GM23338 (cell line): Measurements from ENCODE around the gene XPR1. TPM values are rescaled to one million over a fixed set of nuclear protein-coding genes. Genes with fewer than 3 reads are reported as not detected.

ENCODE experiments used
- ATAC-seq: fragments of 200-7000 bp; cut with Tn5 transposase; 3 replicates; pipeline ENCODE4 v1.9.1; 2020
- DNase-seq: peaks from one replicate; pipeline ENCODE4 v3.0.0-alpha.2; 2015; ENCODE audit warnings: low spot score
- H2AFZ ChIP-seq: fragments of 200-600 bp; sonication (generic); 2 replicates; pipeline ENCODE4 v1.8.0; 2016; ENCODE audit warnings: antibody characterized with exemption, mild to moderate bottlenecking, moderate library complexity
- H3F3A ChIP-seq: fragments of 200-600 bp; sonication (generic); replicated peaks from 2 replicates; pipeline ENCODE4 v1.8.0; 2017; ENCODE audit warnings: antibody characterized with exemption, mixed run types, low read depth
- H3K27ac ChIP-seq: fragments of 200-600 bp; sonication (generic); 2 replicates; pipeline ENCODE4 v1.6.1; 2016; ENCODE audit warnings: low read depth
- H3K27me3 ChIP-seq: fragments of 200-600 bp; sonication (generic); 2 replicates; pipeline ENCODE4 v1.8.0; 2016; ENCODE audit warnings: mild to moderate bottlenecking, mixed run types, moderate library complexity; ENCODE audit not compliant: insufficient read depth
- H3K36me3 ChIP-seq: fragments of 200-600 bp; sonication (generic); 2 replicates; pipeline ENCODE4 v1.8.0; 2016; ENCODE audit warnings: mild to moderate bottlenecking; ENCODE audit not compliant: insufficient read depth
- H3K4me1 ChIP-seq: fragments of 200-600 bp; sonication (generic); 2 replicates; pipeline ENCODE4 v1.8.0; 2016; ENCODE audit warnings: mild to moderate bottlenecking, moderate library complexity; ENCODE audit not compliant: insufficient read depth
- H3K4me2 ChIP-seq: fragments of 200-600 bp; sonication (generic); 2 replicates; pipeline ENCODE4 v1.7.1; 2017; ENCODE audit warnings: mixed run types
- H3K4me3 ChIP-seq: fragments of 200-600 bp; sonication (generic); 2 replicates; pipeline ENCODE4 v1.6.1; 2016; ENCODE audit warnings: mixed run types
- H3K79me2 ChIP-seq: fragments of 200-600 bp; sonication (generic); replicated peaks from 2 replicates; pipeline ENCODE4 v1.8.0; 2017; ENCODE audit warnings: mild to moderate bottlenecking; ENCODE audit not compliant: insufficient read depth
- H3K9me2 ChIP-seq: fragments of 200-600 bp; sonication (generic); 2 replicates; pipeline ENCODE4 v1.8.0; 2017; ENCODE audit not compliant: insufficient read depth
- H4K20me1 ChIP-seq: fragments of 200-600 bp; sonication (generic); replicated peaks from 2 replicates; pipeline ENCODE4 v1.8.0; 2017; ENCODE audit warnings: mild to moderate bottlenecking; ENCODE audit not compliant: insufficient read depth
- H3K27ac Mint-ChIP-seq: 2 replicates; pipeline ENCODE4 v1.8.0; 2020; ENCODE audit warnings: inconsistent platforms, mild to moderate bottlenecking, moderate library complexity, mixed read lengths
- H3K27me3 Mint-ChIP-seq: 3 replicates; pipeline ENCODE4 v1.8.0; 2022; ENCODE audit warnings: low read depth, mild to moderate bottlenecking, moderate library complexity, mixed read lengths, inconsistent platforms; ENCODE audit not compliant: insufficient read depth, poor library complexity
- H3K36me3 Mint-ChIP-seq: 3 replicates; pipeline ENCODE4 v1.8.0; 2021; ENCODE audit warnings: low read depth, mild to moderate bottlenecking, inconsistent platforms, moderate library complexity, mixed read lengths
- H3K4me1 Mint-ChIP-seq: 3 replicates; pipeline ENCODE4 v1.8.0; 2020; ENCODE audit warnings: mild to moderate bottlenecking, inconsistent platforms, mixed read lengths
- H3K4me3 Mint-ChIP-seq: 3 replicates; pipeline ENCODE4 v1.8.0; 2021; ENCODE audit warnings: moderate library complexity, mild to moderate bottlenecking, inconsistent platforms, mixed read lengths
- H3K9me3 Mint-ChIP-seq: 3 replicates; pipeline ENCODE4 v1.8.0; 2020; ENCODE audit warnings: moderate library complexity, mild to moderate bottlenecking, inconsistent platforms, mixed read lengths
- EZH2 ChIP-seq: fragments of 200-600 bp; sonication (generic); IDR thresholded peaks from one replicate; pipeline ENCODE4 v1.8.0; 2017; ENCODE audit warnings: antibody characterized with exemption, mild to moderate bottlenecking, low read depth; ENCODE audit not compliant: unreplicated experiment
- JUNB ChIP-seq: IDR thresholded peaks from one replicate; pipeline ENCODE4 v1.6.1; 2016; ENCODE audit warnings: antibody characterized with exemption; ENCODE audit not compliant: unreplicated experiment
- STAT1 ChIP-seq: IDR thresholded peaks from one replicate; pipeline ENCODE4 v1.6.1; 2016; ENCODE audit warnings: antibody characterized with exemption; ENCODE audit not compliant: unreplicated experiment
- polyA plus RNA-seq: library from polyadenylated mRNA; unstranded; fragments of >200 nt; fragmentation: Nextera tagmentation; extraction: Ambion mirVana; gene quantifications from 2 replicates; pipeline ENCODE4 v1.2.1, GENCODE V29; 2016
- total RNA-seq: library from RNA; depleted of rRNA; stranded (reverse); fragments of >200 nt; shearing (Covaris generic); gene quantifications from 2 replicates; pipeline ENCODE4 v1.2.3, GENCODE V29; 2014
- TF ChIP-seq, protein P1 (sequence below): fragments of 250-450 bp; sonication (Bioruptor Pico); IDR thresholded peaks from 2 replicates; pipeline ENCODE4 v1.5.0; 2020; ENCODE audit warnings: mild to moderate bottlenecking, moderate library complexity
- TF ChIP-seq, protein P2 (sequence below), 2 experiments: fragments of 200-600 bp in 1 of 2; sonication (generic) in 1 of 2; conservative IDR thresholded peaks; 2 replicates each; pipeline versions ENCODE4 v1.5.1 to v1.6.1; 2016 to 2017; ENCODE audit warnings: antibody characterized with exemption in 2 of 2, low read depth in 2 of 2, mild to moderate bottlenecking in 2 of 2, moderate library complexity in 1 of 2

XPR1 gene
- total and polyA plus RNA-seq, 2 experiments from 2014 or later = 9.3 to 38.1 TPM

DNA sequence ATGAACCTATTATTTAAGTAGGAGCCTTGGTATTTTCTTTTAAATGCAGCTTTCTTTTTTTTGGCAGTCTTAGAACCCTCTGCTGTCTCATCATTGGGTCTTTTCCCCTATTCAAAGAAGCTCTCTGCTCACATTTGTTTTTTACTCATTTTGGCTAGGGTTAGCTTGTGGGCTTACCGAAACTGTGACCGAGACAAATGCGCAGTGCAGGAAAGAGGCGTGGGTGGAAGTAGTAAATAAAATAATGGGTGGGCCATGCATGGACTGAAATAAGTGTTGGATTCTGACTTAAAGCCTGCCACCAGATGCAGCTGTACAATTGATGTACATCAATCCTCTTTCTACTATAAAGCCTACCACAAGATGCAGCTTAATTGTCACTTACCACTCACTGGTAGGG is 14.7 kb downstream of the XPR1 start:
- ATAC-seq (no peak), DNase-seq (no peak)
- Mint-ChIP-seq H3K9me3 (no peaks in the 10 kb centered on the region; the same call in 2 of the 3 replicates), H3K4me1 (no peaks in the 10 kb centered on the region), H3K36me3 (peaks cover 15% of the 10 kb centered on the region; the same call in 2 of the 3 replicates), H3K27ac (no peak overlapping the region), H3K4me3 (no peak overlapping the region), H3K27me3 (peaks cover 1% of the 10 kb centered on the region)
- H3K36me3 ChIP-seq = no peaks in the 10 kb centered on the region
- no peak overlapping the region for H3K27ac ChIP-seq
- TF ChIP-seq, protein P1, sequence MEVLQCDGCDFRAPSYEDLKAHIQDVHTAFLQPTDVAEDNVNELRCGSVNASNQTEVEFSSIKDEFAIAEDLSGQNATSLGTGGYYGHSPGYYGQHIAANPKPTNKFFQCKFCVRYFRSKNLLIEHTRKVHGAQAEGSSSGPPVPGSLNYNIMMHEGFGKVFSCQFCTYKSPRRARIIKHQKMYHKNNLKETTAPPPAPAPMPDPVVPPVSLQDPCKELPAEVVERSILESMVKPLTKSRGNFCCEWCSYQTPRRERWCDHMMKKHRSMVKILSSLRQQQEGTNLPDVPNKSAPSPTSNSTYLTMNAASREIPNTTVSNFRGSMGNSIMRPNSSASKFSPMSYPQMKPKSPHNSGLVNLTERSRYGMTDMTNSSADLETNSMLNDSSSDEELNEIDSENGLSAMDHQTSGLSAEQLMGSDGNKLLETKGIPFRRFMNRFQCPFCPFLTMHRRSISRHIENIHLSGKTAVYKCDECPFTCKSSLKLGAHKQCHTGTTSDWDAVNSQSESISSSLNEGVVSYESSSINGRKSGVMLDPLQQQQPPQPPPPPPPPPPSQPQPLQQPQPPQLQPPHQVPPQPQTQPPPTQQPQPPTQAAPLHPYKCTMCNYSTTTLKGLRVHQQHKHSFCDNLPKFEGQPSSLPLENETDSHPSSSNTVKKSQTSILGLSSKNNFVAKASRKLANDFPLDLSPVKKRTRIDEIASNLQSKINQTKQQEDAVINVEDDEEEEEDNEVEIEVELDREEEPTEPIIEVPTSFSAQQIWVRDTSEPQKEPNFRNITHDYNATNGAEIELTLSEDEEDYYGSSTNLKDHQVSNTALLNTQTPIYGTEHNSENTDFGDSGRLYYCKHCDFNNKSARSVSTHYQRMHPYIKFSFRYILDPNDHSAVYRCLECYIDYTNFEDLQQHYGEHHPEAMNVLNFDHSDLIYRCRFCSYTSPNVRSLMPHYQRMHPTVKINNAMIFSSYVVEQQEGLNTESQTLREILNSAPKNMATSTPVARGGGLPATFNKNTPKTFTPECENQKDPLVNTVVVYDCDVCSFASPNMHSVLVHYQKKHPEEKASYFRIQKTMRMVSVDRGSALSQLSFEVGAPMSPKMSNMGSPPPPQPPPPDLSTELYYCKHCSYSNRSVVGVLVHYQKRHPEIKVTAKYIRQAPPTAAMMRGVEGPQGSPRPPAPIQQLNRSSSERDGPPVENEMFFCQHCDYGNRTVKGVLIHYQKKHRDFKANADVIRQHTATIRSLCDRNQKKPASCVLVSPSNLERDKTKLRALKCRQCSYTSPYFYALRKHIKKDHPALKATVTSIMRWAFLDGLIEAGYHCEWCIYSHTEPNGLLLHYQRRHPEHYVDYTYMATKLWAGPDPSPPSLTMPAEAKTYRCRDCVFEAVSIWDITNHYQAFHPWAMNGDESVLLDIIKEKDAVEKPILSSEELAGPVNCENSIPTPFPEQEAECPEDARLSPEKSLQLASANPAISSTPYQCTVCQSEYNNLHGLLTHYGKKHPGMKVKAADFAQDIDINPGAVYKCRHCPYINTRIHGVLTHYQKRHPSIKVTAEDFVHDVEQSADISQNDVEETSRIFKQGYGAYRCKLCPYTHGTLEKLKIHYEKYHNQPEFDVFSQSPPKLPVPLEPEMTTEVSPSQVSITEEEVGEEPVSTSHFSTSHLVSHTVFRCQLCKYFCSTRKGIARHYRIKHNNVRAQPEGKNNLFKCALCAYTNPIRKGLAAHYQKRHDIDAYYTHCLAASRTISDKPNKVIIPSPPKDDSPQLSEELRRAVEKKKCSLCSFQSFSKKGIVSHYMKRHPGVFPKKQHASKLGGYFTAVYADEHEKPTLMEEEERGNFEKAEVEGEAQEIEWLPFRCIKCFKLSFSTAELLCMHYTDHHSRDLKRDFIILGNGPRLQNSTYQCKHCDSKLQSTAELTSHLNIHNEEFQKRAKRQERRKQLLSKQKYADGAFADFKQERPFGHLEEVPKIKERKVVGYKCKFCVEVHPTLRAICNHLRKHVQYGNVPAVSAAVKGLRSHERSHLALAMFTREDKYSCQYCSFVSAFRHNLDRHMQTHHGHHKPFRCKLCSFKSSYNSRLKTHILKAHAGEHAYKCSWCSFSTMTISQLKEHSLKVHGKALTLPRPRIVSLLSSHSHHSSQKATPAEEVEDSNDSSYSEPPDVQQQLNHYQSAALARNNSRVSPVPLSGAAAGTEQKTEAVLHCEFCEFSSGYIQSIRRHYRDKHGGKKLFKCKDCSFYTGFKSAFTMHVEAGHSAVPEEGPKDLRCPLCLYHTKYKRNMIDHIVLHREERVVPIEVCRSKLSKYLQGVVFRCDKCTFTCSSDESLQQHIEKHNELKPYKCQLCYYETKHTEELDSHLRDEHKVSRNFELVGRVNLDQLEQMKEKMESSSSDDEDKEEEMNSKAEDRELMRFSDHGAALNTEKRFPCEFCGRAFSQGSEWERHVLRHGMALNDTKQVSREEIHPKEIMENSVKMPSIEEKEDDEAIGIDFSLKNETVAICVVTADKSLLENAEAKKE = no peak
- peaks cover 23% of the 10 kb centered on the region for H4K20me1 ChIP-seq
- no peaks in the 10 kb centered on the region for H3K27me3 ChIP-seq
- H3K4me1 ChIP-seq = no peaks in the 10 kb centered on the region
- H3K9me2 ChIP-seq = 0 out of 2 replicates have a peak, but pooled peaks cover 2% of the 10 kb centered on the region
- H3K4me3 ChIP-seq = no peak overlapping the region
- H3K4me2 ChIP-seq = no peak overlapping the region
- H3F3A ChIP-seq = no peaks in the 10 kb centered on the region
- H2AFZ ChIP-seq = no peak overlapping the region
- peaks cover 89% of the 10 kb centered on the region for H3K79me2 ChIP-seq

DNA sequence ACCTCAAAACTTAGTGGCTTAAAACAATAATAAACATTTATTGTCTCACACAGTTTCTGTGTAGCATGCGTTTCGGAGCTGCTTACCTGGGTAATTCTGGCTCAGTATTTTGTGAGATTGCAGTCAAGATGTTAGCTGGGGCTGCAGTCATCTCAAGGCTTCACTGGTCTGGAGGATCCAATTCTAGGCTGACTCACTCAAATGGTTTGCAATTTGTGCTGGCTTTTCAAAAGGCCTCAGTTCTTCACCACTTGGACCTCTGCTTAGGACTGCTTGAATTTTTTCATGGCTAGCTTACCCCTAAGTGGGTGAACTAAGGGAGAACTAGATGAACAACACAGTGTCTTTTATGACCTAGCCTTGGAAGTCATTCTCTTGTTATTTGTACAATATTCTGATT is 21.0 kb downstream of the XPR1 start:
- Histone ChIP-seq H3F3A (no peaks in the 10 kb centered on the region), H4K20me1 (peaks cover 15% of the 10 kb centered on the region), H3K27ac (no peak overlapping the region), H3K4me1 (no peaks in the 10 kb centered on the region), H3K4me2 (no peak overlapping the region), H3K4me3 (no peak overlapping the region), H3K9me2 (0 out of 2 replicates have a peak, but pooled peaks cover 2% of the 10 kb centered on the region), H3K36me3 (no peaks in the 10 kb centered on the region), H3K79me2 (peaks cover 74% of the 10 kb centered on the region), H2AFZ (no peak overlapping the region), H3K27me3 (no peaks in the 10 kb centered on the region)
- no peak for ATAC-seq
- Mint-ChIP-seq H3K4me1 (no peaks in the 10 kb centered on the region), H3K9me3 (peaks cover 14% of the 10 kb centered on the region), H3K27me3 (peaks cover 1% of the 10 kb centered on the region), H3K36me3 (peaks cover 12% of the 10 kb centered on the region), H3K27ac (no peak overlapping the region), H3K4me3 (no peak overlapping the region)
- DNase-seq = no peak
- TF ChIP-seq STAT1 = no peak
- TF ChIP-seq JUNB = no peak
- TF ChIP-seq, protein P2, sequence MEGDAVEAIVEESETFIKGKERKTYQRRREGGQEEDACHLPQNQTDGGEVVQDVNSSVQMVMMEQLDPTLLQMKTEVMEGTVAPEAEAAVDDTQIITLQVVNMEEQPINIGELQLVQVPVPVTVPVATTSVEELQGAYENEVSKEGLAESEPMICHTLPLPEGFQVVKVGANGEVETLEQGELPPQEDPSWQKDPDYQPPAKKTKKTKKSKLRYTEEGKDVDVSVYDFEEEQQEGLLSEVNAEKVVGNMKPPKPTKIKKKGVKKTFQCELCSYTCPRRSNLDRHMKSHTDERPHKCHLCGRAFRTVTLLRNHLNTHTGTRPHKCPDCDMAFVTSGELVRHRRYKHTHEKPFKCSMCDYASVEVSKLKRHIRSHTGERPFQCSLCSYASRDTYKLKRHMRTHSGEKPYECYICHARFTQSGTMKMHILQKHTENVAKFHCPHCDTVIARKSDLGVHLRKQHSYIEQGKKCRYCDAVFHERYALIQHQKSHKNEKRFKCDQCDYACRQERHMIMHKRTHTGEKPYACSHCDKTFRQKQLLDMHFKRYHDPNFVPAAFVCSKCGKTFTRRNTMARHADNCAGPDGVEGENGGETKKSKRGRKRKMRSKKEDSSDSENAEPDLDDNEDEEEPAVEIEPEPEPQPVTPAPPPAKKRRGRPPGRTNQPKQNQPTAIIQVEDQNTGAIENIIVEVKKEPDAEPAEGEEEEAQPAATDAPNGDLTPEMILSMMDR (conservative IDR thresholded peaks at IDR 0.05; ENCODE audit: low read depth in 2 of 2) = no peak
- no peak for TF ChIP-seq EZH2
